Measurements from ENCODE around the gene RPL18A.

RPL18A gene

DNA sequence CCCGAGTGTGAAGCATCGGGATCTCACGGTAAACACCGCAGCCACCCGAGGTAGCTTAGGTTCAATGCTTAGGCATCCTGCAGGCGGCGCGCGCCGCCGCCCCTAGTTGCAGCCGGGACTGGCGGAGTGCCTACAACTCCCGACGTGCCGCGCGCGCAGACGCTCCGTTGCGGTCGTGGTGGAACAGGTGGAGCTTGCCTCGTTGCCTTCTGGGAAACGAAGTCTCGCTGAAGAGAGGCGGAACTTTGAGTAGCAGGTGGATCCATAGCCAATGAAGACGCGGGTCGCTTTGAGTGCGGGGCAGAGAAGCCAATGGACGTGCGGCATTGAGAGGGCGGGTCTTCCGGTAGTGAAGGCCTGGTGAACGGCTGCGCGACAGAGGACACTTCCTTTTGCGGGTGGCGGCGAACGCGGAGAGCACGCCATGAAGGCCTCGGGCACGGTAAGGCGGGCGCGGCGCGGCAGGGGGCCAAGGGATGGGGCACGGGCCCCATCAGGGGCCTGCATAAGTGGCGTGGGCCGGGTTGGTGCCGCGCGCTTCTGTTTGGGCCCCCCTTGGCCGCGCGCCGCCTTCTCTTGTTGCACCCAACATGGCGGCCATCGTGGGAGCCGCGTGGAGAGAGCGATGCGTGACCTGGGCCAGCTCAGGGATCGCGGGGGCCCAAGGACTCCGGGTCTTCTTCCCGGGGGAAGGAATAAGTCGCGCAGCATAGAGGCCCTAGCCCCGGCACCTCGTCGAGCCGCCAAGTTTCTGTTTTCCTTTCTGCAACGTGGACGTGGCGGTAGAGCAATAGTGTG lies at the start of gene RPL18A:
TSS of gene RPL18A (plus strand) at position 378 of the 798 bp plus-strand sequence. CDS start at position 425, 47 bp downstream.
- peak; percentile 100 for DNase-seq

DNA sequence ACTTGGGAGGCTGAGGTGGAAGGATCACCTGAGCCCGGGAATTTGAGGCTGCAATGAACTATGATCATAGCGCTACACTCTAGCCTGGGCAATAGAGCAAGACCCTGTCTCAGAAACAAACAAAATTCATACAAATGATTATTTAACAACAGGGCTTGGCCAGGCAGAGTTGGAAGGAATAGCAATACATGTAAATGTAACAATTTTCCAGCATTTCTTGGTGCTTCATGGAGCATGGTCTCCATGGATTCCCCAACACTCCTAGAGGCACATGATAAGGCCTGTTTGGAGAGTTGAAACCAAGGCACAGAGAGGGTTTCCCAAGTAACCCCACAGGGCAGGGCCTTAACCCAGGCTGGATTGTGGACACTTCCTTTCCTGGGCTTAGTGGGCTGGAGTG lies 48.6 kb upstream of the RPL18A start:
- no peak for DNase-seq

DNA sequence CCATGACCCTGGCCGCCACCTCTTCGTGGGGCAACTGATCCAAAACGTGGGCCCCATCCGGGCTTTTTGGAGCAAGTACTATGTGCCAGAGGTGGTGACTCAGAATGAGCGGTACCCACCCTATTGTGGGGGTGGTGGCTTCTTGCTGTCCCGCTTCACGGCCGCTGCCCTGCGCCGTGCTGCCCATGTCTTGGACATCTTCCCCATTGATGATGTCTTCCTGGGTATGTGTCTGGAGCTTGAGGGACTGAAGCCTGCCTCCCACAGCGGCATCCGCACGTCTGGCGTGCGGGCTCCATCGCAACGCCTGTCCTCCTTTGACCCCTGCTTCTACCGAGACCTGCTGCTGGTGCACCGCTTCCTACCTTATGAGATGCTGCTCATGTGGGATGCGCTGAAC lies 48.0 kb upstream of the RPL18A start:
- DNase-seq, result no peak

DNA sequence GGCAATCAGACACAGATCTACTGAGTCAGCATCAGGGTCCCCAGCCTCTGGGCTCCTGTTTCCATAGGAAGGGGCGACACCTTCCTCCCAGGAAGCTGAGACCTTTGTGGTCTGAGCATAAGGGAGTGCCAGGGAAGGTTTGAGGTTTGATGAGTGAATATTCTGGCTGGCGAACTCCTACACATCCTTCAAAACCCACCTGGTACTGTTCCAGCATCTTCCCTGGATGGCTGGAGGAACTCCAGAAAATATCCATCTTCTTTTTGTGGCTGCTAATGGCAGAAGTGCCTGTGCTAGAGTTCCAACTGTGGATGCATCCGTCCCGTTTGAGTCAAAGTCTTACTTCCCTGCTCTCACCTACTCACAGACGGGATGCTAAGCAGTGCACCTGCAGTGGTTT lies 47.6 kb upstream of the RPL18A start:
- DNase-seq, result no peak

DNA sequence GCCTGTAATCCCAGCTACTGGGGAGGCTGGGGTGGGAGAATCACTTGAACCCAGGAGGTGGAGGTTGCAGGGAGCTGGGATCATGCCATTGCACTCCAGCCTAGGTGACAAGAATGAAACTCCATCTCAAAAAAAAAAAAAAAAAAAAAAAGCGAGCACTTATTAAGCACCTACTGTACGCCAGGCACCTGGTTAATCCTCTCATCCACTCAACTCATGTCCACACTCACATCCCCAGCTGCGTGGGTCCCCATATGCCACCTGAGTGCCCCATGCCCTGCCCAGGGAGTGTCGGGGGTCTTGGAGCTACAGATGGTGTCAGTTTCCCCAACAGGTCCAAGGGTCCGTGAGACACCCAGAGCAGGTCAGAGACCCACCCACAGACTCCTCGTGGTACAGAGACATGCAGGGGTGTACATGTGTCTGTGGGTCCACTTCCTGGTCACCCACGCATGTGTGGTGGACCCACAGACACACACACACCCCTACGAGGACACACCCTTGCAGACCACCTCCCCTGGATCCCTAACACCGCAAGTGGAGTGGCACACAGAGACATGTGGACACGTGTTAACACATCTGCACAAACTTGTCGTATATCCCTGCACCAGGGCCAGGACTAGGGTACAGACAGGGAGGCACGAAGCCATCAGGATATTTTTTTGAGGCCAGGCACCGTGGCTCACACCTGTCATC lies 41.9 kb upstream of the RPL18A start:
- DNase-seq, result no peak

DNA sequence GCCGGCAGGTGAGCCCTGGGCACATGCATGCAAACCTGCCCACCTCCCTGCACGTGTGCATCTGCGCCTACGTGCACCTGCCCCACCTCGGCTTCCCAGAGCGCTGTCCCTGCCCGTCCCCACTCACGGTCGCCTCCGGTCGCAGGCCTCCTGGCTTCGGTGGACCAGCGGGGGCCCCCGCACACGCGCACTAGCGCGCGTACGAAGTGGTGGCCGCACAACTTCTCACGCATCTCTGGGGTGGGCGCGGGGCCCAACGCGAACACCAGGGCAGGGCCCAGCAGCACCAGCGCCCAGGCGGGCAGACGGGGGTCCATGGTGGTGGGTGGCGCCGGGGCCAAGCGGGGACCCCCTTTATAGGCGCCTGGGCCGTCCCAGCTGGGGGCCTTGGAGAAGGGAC lies 38.5 kb upstream of the RPL18A start, which contains the start of gene INSL3:
TSS of gene INSL3 (minus strand) at position 330 of the 400 bp plus-strand sequence. CDS start at position 317, 13 bp downstream.
- no peak for DNase-seq

DNA sequence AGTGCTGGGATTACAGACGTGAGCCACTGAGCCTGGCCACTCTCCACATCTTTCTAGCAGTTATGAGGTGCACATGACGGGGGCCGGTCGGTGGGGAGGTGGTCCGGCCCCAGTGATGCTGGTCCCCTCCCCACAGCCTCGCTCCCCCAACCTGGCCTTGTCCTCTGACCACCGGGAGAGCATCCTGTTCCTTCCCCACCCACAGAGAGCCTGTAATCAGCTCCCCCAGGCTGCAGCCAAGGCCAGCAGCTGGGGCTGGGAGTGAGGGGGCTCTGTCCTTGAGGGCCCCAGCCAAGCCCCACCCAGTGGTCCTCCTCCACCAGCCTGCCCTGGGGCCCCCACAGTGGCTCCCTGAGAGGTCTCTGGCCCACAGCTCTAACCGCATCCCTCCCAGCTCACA lies 35.4 kb upstream of the RPL18A start:
- no peak for DNase-seq

DNA sequence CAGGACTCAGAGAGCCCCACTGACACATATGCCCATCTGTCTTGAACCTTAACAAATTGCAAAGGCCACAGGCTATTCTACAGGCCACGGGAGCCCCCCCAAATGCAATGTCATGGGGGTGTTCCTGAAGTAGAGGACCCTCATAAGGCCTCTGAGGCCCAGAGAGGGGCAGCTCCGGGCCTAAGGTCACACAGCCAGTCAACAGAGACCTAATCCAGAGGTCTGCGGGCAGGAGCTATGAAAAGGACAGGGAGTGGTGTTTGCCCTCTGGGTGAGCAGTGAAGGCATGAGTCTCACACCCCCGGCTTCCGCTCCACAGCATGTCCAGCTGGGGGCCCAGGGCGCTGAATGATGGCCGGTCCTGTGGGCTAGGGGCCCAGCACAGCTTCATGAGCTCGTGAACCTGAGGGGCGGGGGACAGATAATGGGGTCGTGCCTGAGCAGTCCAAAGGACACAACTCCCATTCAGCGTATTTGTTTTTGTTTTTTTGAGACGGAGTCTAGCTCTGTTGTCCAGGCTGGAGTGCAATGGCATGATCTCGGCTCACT lies 33.1 kb upstream of the RPL18A start:
- no peak for DNase-seq

DNA sequence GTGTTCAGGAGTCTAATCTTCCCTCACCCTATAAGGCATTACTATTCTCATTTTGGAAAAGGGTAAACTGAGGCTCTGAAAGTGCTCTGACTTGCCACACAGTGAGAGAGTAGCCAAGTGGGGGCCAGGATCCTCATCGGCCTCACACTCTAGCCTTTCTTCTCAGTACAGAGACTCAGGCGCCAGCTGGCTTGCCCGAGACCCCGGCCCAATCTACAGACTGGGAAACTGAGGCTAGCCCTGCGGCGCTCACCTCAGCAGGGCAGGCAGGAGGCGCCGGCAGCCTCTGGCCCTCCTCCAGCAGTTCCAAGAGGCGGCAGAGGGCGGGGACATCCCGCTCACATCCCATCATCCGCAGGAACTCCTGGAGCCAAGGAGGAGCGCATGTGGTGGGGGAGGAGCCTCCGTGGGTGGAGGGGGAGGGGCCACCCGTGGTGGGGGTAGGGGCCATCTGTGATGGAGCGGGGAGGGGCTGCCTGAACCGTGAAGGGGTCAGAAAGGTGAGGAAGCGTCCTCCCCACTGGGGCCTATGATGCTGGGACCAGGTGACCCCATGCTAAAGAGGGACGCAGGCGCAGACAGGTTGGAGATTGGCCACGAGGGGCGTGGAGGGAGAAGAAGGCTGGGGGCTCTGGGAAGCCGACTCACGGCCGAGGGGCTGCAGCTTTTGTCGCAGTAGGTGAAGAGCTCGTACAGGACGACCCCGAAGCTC lies 29.7 kb upstream of the RPL18A start:
- DNase-seq, result no peak

DNA sequence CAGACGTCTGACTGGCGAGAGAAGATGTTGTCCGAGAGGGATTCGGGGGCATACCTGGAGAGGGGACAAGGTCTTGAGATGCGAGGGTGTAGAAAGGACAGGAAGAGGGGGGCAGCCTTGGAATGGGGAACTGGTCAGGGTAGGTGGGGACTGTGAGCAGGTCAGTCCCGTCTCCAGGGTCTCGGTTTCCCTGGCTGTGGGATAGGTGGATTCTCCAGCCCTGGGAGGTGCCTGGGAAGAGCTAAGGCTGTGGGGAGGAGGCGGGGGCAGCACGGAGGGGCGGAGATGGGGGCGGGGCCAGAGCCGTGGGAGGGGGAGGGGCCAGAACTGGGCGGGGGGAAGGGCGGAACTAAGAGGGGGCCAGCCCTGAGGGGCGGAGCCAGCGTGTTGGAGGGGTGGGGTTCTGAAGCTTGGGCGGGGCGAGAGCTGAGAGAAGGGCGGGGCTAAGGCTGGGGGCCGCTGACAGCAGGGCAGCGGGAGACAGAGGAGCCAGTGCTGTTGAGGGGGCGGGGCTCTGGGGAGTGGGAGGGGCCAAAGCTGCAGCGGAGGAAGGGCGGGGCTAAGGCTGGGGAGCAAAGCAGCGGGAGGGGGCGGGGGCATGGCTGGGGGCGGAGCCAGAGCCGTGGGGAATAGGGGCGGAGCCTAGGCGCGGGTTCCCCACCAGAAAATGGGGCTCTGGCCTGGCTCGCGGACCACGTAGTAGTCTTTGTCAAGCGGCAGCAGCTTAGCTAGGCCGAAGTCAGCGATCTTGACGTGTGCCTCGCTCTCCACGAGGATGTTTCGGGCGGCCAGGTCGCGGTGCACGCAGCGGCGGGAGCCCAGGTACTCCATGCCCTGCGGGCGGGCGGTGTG lies 28.9 kb upstream of the RPL18A start:
- peak; percentile 47 for DNase-seq

DNA sequence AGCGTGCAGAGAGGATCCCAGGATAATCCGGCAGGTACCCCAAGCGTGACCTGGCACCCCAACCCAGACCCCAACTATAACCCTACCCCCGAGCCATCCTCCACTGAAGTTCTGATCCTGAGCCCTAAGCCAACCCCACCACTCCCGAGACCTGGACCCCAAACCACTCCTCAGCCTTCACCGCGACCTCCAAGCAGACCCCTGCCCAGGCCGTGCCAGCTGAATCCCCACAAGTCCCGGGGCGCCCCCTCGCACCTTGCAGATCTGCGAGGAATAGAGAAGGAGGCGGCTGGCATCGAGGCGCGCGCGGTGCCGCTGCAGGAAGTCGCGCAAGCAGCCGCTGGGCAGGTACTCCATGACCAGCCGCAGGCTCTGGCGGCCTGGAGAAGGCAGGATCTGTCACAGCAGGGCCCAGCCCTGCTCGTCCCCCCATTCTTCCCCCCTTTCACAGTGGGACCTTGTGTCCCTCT lies 28.3 kb upstream of the RPL18A start:
- DNase-seq, result no peak

DNA sequence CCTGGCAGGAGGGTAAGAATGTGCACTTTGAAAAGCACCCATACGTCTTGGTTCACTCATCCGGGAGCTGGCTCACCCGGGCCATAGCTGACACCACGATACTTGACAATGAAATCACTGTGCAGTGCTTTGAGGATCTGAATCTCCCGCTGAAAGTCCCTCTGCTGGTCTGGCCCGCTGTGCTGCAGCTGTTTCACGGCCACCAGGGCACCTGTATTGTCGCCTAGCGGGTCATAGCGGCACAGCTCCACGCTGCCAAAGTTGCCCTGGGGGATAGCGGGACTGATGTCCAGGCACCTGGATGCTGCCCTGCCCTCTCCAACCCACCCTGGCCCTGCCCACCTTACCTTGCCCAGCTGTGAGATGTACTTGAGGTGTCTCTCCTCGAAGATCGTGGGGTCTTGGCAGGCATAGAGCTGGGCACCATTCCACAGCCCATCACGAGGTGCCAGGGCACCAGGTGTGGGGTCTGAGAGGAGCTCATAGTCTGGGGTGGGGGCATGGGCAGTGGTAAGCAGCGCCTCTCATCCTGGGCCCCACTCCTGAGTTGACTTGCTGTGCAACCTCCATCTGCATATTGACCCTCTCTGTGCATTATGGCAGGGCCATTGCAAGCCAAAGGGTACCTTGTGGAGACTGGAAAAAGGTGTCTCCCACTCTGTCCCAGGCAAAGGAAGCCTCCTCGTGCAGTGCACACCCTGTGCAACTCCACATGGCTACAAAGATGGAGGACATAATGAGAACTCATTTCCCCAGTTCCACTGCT lies 27.1 kb upstream of the RPL18A start:
- DNase-seq, result no peak

DNA sequence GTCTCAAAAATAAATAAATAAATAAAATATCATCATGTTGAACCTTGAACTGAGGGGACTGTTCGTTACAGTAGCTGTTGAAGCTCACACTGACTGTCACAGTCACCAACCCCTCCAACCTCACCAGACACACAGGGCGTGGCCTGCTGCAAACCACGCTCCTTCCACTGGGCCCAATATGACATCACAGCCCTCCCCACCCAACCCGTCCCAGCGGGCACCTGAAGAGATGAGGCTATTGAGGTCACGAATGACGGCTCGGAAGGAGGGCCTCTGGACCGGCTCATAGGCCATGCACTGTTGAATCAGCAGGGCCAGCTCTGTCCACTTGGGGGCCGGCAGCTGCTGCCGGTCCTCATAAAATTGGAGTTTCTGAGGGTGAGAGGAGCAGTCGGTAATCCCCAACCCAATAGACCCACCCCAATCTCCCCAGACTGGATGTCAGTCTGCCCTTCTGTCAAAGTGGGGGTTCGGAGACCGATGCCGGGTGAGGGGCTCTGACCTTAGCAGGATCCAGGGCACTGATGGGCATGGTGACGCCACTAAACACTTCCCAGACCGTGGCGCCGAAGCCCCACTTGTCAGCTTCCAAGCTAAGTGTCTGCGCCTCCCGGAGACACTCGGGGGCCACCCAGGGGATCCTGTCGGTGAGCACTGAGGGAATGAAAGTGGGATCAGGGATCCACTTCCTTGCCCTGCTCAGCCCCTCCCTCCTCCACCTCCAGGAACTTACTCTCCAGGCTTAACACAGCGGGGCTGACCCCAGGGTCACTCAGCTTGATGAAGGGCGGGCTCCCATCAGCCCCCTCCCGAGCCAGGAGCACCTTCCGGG lies 25.1 kb upstream of the RPL18A start:
- no peak for DNase-seq

DNA sequence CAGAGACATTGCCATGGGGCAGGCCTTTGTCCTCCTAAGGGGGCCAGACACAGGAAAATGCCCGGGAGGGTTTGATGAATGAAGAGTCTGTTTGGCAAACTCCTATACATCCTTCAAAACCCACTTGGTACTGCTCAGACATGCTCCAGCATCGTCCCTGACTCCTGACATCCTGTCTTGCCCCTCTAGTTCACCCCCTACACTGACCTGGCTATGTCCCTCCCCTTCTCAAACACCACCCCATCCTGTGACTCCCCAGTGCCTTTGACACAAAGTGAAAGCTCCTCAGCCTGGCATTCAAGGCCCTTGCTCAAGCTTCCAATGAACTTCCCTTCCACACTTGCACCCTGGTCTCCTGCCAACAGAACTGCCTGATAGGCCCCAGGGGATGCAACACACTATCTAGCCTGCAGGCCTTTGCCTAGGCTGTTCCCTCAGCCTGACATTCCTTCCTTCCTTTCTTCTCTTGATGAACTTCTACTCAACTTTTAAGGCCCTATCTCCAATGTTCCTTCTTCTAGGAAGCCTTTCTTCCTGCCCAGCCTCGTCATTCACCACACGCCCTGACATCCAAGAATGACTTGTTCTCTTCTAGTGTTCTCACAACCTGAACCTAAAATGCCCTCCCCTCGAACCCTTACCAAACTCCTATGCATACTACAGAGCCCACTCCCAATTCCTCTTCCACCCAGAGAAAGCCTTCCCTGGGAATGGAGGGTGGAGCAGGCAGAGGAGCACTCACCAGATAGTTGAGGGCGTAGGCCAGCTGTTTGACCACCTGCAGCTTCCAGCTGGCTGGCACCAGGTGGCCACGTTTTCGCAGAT lies 24.3 kb upstream of the RPL18A start:
- DNase-seq, result no peak

DNA sequence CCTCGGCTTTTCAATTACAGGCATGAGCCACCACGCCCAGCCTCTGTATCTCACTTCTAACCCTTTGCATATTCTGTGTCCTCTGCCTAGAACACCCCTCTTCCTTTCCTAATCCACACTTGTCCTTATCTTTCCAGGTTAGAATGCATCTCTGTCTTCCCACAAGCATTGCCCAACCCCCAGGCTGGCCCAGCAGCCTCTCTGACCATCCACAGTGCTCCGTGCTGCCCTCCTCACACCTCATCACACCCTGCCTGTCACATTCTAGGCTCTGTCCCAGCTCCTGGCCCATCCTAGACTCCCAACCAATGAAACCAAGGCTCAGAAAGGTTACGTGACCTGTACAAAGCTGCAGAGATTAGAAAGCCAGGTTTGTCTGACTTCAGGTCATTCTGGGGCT lies 23.2 kb upstream of the RPL18A start:
- DNase-seq, result no peak

DNA sequence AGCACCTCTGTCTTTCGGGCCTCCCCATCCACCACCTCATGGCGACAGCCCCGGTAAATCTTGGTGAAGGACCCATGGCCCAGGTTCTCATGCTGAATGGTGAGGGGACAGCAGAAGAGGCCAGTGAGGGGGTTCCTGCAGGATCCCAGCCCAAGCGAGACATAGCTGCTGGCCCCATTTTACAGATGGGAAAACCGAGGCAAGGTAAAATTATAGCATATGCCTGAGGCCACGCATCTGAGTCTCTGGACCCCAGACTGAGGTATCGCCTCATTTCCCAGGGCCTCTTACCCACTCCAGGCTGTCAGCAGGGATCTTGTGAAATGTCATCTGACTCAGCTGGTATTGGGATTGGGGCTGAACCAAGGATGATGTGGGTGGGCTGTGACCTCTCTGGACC lies 21.7 kb upstream of the RPL18A start:
- no peak for DNase-seq

DNA sequence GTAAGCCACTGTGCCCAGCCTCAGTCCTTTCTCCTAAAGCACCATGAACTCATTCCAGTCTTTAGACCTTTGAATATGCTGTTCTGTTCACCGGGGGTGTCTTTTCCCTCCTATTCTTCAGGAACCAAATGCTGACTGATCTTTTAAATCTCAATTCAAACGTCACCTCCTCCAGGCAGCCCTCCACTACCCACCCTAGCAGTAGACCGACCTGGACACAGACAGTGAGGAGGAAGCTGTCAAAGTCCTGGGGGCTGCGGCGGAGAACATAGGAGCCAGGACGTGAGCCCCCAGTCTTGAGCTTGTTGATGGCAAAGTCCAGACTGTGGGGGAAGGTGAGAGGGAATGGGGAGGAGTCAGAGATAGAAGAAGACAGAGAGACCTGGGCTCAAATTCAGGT lies 19.7 kb upstream of the RPL18A start:
- DNase-seq, result no peak

DNA sequence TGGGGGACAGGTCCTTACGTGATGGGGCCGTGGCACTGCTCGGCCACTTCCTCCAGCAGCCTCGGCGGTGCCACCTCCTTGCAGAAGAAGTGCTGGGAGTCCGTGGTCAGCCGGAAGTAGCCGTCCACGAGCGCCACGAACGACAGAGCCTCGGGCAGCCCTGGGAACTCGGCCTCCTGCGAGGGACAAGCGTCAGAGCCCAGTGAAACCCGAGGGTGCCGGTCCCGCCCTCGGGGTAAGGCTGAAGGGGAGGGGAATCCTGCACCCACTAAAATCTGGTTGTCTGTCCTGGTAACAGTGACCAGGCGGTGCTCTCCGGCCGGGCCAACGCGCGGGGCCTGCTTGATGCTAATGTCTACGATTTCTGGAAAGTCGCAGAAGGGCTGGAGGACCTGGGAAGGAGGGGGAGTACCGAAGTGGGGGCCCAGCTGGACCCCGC lies 18.3 kb upstream of the RPL18A start:
- no peak for DNase-seq
